Right ventricle myocardium superior (tissue), 1 donor: ENCODE measurements around the gene GALNT18. TPM values are rescaled to one million over a fixed set of nuclear protein-coding genes. Genes with fewer than 3 reads are reported as not detected.

Experiments
- ATAC-seq: fragments of 200-7000 bp; cut with Tn5 transposase; one replicate; pipeline ENCODE4 v1.9.1; 2020; ENCODE audit warnings: mild to moderate bottlenecking; ENCODE audit not compliant: poor library complexity
- DNase-seq: peaks from one replicate; pipeline ENCODE4 v3.0.0-alpha.2; 2020
- intact Hi-C: fragments of 100-400 bp; cut with DNase I; formaldehyde crosslinking; loops from one replicate; pipeline ENCODE4 v1.11.2; 2022
- microRNA-seq: library from miRNA; unstranded; fragments of <30 nt; microRNA quantifications from one replicate; pipeline ENCODE4 v1.2.0, GENCODE V29; 2020
- total RNA-seq: library from RNA; stranded (reverse); fragmentation: NEBNext Ultra II Directional; extraction: Animal tissue kit (Norgen Biotek cat#: 25700); gene quantifications from one replicate; pipeline ENCODE4 v1.2.1, GENCODE V29; 2021
- donor health status: DM: no; HTN: yes; CAD: no; lungs with severe emphysema.

Gene GALNT18
- total RNA-seq, 1 donor from 2014 or later = 24.5 TPM

- intact Hi-C loops = no loop called here
- ATAC-seq = peak; percentile 81
Observed at GRCh38 chr11:11243590-11244469, 378.0 kb downstream of the GALNT18 start.

GRCh38 chr11:11243209-11243589, 378.6 kb downstream of the GALNT18 start:
- ATAC-seq (peak; percentile 63), DNase-seq (peak; percentile 73)
- intact Hi-C loops = no loop called here

More at GRCh38 chr11:11243590-11244469, 378.0 kb downstream of the GALNT18 start:
- DNase-seq = peak; percentile 66

- DNase-seq = no peak
- ATAC-seq = no peak
- intact Hi-C loops = no loop called here
Observed at GRCh38 chr11:11241284-11241683, 380.5 kb downstream of the GALNT18 start.

- intact Hi-C loops = no loop called here
- ATAC-seq (no peak), DNase-seq (no peak)
Observed at GRCh38 chr11:11239959-11240358, 381.8 kb downstream of the GALNT18 start.

DNA sequence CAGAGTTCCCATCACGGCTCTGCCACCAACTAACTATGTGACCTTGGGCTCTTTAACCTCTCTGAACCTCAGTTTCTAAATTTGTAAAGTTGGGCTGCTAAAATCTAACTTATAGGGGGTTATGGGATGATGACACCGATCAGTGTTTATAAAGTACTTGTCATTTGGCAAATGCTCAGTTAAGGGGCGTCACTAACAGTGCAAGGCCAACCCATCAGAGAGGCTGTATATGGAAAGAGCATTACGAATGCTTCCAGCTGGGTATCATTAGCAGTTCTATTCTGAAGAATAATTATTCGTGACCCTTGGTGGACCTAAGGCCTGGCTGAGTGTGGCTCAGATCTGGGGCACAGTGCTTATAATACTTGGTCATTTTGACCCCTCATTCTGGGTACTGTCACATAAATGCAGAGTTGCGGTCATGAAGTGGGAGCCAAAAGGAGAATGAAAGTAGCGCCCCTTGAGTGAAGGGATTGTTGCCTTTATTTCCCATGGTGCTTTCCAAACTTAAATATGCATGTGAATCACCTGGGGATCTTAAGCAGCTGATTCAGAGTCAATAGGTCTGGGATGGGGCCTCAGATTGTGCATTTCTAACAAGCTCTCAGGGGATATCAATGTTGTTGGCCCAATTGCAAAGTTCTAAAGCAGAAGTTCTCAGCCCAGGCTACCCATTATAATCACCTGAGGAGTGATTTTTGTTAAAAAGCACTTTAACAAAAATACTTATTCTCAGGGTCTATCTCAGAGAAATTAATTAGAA, 384.6 kb downstream of the GALNT18 start:
- ATAC-seq = no peak
- intact Hi-C loops = no loop called here
- no peak for DNase-seq

DNA sequence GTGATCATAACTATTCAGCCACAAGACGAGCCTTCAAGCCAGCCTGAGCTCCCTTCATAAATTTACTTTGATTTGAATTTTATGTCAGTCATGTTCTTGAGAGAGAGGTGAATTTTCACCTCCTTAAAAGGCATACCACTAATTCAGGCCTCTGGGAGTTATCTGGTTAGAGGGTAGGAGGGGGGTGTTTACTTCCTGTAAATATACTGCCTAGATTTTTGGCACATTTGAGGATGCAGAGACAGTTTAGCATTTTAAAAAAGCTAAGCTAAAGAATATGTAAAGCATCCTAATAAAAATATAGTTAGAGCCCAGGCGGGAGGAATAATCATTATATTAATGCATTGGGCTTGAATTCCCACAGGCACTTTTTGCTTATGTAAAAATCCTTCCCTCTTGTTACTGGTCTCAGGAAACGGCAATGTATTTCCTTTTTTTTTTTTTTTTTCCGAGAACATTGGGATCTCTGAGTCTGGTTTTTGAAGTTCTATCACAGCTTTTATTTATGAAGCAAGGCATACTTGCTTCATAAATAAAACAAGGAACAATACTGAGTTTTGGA, 385.2 kb downstream of the GALNT18 start:
- intact Hi-C loops = no loop called here
- no peak for ATAC-seq
- DNase-seq = no peak

DNA sequence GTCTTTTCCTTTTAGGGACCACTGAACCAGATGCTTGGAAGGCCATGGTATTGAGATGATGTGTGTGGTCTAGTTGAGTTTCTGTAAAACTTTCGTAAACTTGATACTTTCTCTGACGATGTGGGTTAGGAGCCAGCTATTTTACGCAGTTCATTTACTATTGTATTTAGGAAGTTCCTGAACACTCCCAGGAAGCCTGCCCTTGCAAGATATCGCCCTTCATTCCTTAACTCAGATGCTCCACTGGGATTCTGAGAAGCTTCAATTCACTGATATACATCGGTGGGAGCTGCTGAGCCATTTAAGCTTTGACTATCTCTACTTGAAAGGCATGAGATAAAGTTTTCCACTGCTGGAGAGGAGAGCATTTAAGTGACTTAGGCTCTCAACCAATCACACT, 390.0 kb downstream of the GALNT18 start:
- ATAC-seq (no peak), DNase-seq (no peak)
- intact Hi-C loops = no loop called here

DNA sequence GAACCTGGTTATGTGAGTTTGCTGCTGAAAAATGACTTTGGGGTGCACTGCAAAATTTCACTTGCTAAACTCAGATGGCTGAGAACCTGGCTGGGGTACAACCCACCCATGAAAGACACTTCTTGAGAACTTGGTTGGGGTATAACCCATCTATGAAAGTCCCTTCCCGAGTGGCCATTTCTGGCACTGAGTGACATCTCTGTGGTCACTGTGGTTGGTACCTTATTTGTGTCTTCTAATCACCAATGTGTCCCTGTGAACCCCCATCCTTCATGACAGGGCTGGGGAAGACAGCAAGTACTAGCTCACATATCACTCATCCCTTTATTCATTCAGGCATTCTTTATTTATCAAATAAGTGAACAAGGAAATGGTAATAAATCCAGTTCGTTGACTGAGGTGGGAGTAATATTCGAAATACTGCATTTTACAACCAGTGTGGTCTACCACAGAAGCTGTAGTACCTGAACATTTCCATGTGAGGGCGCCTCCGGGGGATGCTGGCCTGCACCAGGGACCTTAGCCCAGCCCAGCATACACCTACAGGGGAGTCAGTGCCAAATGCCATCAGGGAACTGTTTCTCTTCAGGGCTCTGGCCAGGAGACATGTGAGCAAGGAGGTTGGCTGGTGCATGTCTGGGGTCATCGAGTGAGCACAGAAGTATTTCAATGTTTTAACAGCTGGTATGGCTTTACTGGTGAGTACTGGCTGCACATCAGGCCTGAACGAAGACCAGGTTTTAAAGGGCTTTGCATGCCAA, 390.8 kb downstream of the GALNT18 start:
- ATAC-seq (no peak), DNase-seq (no peak)
- intact Hi-C loops = no loop called here

GRCh38 chr11:11230087-11230486, 391.7 kb downstream of the GALNT18 start:
- ATAC-seq (no peak), DNase-seq (no peak)
- intact Hi-C loops = no loop called here

DNA sequence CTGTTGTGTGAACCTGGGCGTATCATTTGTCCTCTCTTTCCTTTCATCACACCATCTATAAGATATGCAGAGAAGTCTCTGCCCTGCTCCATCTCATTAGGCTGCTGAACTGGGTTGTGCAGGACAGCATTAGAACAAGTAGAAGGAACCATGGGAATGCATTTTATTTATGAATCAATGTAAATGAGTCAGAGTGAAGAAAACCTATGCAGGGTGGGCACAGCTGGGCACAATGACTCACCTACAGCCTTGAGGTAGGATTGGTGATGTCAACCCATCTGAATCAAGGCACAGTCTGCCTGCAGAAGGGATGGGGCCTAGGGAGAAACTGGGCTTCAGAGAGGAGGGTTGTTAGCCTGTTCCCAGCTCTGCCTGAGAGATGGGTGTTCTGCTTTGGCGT, 392.2 kb downstream of the GALNT18 start:
- ATAC-seq (no peak), DNase-seq (no peak)
- intact Hi-C loops = no loop called here

GRCh38 chr11:11227296-11228085, 394.3 kb downstream of the GALNT18 start:
- intact Hi-C loops = no loop called here
- ATAC-seq (no peak), DNase-seq (no peak)

Small RNA genes within 50 kb of the gene (microRNA-seq; reads per million reads assigned to microRNA genes)
- not detected for gene MIR4299

Other genes with a start within 250 kb of the GALNT18 start
- gene USP47, start 220.0 kb upstream of the GALNT18 start, total RNA-seq = 49.0 TPM